ENCODE data around the gene MYH14. TPM values are rescaled to one million over a fixed set of nuclear protein-coding genes. Genes with fewer than 3 reads are reported as not detected.

Gene MYH14
- total and polyA plus RNA-seq, 2 of the 8 experiments (the other 6 are each of a cell fraction or from before 2014, with no cell fraction given) = 17.3 to 28.6 TPM

- Histone ChIP-seq H2BK12ac (ENCODE audit: low read depth, low read length) (no peak overlapping the region), H3K27ac (ENCODE audit: low read depth, low read length) (no peak overlapping the region), H3K27me3 (replicated peaks in 1 of 4; ENCODE audit: control insufficient read depth in 3 of 4, extremely low read depth in 1 of 4, insufficient read depth in 3 of 4, low read length in 3 of 4) (no peaks in the 10 kb centered on the region), H3K4me1 (replicated peaks in 1 of 4; ENCODE audit: control insufficient read depth in 3 of 4, insufficient read depth in 4 of 4, low read length in 3 of 4) (no peaks in the 10 kb centered on the region), H2AFZ (ENCODE audit: low read length) (no peak overlapping the region), H3K9me3 (ENCODE audit: insufficient read depth in 2 of 2, low read depth in 1 of 2, low read length in 1 of 2) (peaks cover 3 to 10% of the 10 kb centered on the region in 2 experiments; a peak in 1 of 4 replicates), H2BK5ac (ENCODE audit: low read depth, low read length) (no peak overlapping the region), H3K4ac (replicated peaks; ENCODE audit: insufficient read length, low read depth, low read length) (no peak overlapping the region), H3K56ac (replicated peaks; ENCODE audit: insufficient read length, low read depth, low read length) (no peak overlapping the region), H4K20me1 (replicated peaks in 1 of 2; ENCODE audit: control insufficient read depth in 1 of 2, insufficient read depth in 2 of 2, low read length in 2 of 2) (peaks cover 0 to 2% of the 10 kb centered on the region in 2 experiments), H3K9ac (replicated peaks in 1 of 4; ENCODE audit: extremely low read depth in 1 of 4, low read depth in 3 of 4, low read length in 3 of 4) (no peak overlapping the region), H3K18ac (ENCODE audit: extremely low read depth, low read length) (no peak overlapping the region), H3K36me3 (ENCODE audit: control insufficient read depth in 2 of 4, insufficient read depth in 4 of 4, low read length in 3 of 4) (peaks cover 0 to 23% (median 11%) of the 10 kb centered on the region in 4 experiments; a peak in 6 of 8 replicates), H3K23ac (ENCODE audit: insufficient read length) (no peak overlapping the region), H2BK15ac (ENCODE audit: low read length) (no peak overlapping the region), H3K4me3 (ENCODE audit: extremely low read depth in 1 of 4, insufficient read depth in 2 of 4, low read depth in 3 of 4, low read length in 4 of 4) (no peak overlapping the region), H3K79me1 (ENCODE audit: low read depth, low read length) (no peaks in the 10 kb centered on the region), H3K4me2 (ENCODE audit: insufficient read depth in 1 of 2, low read depth in 2 of 2, low read length in 2 of 2) (no peak overlapping the region), H3K14ac (ENCODE audit: insufficient read length) (no peak overlapping the region), H4K91ac (replicated peaks; ENCODE audit: insufficient read length, low read length) (no peak overlapping the region), H3K23me2 (ENCODE audit: low read depth, low read length) (no peaks in the 10 kb centered on the region), H3K79me2 (ENCODE audit: control insufficient read depth in 1 of 2, insufficient read depth in 2 of 2, low read length in 2 of 2) (no peaks in the 10 kb centered on the region), H4K5ac (ENCODE audit: insufficient read length, low read depth, low read length) (no peak overlapping the region), H4K8ac (ENCODE audit: extremely low read depth, insufficient read depth, low read length) (no peak overlapping the region), H2BK20ac (ENCODE audit: low read length) (no peak overlapping the region), H2BK120ac (replicated peaks; ENCODE audit: low read depth, low read length) (no peak overlapping the region), H2AK5ac (ENCODE audit: low read depth, low read length) (no peak overlapping the region)
- FAIRE-seq (no peak), DNase-seq (ENCODE audit: low read depth in 1 of 2, low spot score in 2 of 2) (no peak)
- ChIA-PET CTCF (ENCODE audit: partially characterized antibody) (interaction anchor here (1.0 to 3.1 kb wide), 6 partner anchors 8 to 43 kb away, joined by 3 to 16 read pairs (median 4); no protein-coding TSS in a partner anchor), POLR2A (ENCODE audit: partially characterized antibody) (no interaction called here)
- 85% methylated on average over 3 of the region's 3 CpGs; no CpG with 5 or more reads in 1 of the 2 experiments for WGBS, 2 experiments (ENCODE audit: extremely low coverage in 1 of 2, insufficient coverage in 1 of 2, insufficient read length in 1 of 2, insufficient replicate concordance in 2 of 2, low coverage in 1 of 2, low lambda C conversion rate in 2 of 2, missing lambda C conversion rate in 1 of 2)
- TF ChIP-seq EGR1 (IDR thresholded peaks at IDR 0.05; ENCODE audit: borderline replicate concordance, low read depth, low read length) (no peak), E2F6 (IDR thresholded peaks at IDR 0.05) (no peak), SP1 (IDR thresholded peaks at IDR 0.05; ENCODE audit: low read depth, low read length) (no peak), MAX (IDR thresholded peaks at IDR 0.05) (no peak), TCF12 (IDR thresholded peaks at IDR 0.05; ENCODE audit: low read depth, low read length) (no peak), FOSL1 (IDR thresholded peaks at IDR 0.05; ENCODE audit: insufficient read depth, low read depth, low read length) (no peak), TAF1 (IDR thresholded peaks at IDR 0.05; ENCODE audit: low read depth, low read length) (no peak), GTF2F1 (IDR thresholded peaks at IDR 0.05; ENCODE audit: borderline replicate concordance, low read depth, low read length) (no peak), ZNF274 (IDR thresholded peaks at IDR 0.05; ENCODE audit: borderline replicate concordance, extremely low read depth, low read length) (no peak), CHD2 (IDR thresholded peaks at IDR 0.05; ENCODE audit: low read length) (no peak), SAP30 (IDR thresholded peaks at IDR 0.05; ENCODE audit: insufficient read depth, insufficient replicate concordance, low read length) (no peak), KDM5A (IDR thresholded peaks at IDR 0.05; ENCODE audit: low read length) (no peak), SP2 (IDR thresholded peaks at IDR 0.05; ENCODE audit: low read length) (no peak), SIN3A (conservative IDR thresholded peaks at IDR 0.05 in 1 of 2, IDR thresholded peaks at IDR 0.05 in 1 of 2; ENCODE audit: low read depth in 1 of 2, low read length in 2 of 2) (no peak)
Measured at GRCh38 chr19:50280983-50281382, 77.6 kb downstream of the MYH14 start.
